ENCODE measurements around the gene IFITM1. TPM values are rescaled to one million over a fixed set of nuclear protein-coding genes. Genes with fewer than 3 reads are reported as not detected.
"Not testable (repeated sequence)": the region's sequence is repeated elsewhere in the genome, so short reads cannot be mapped to it uniquely, and the experiment has no call there.

The IFITM1 gene
- polyA plus RNA-seq, 1 donor from 2014 or later: 0.35 TPM

GRCh38 chr11:362642-363442, 49.0 kb downstream of the IFITM1 start:
- no peak overlapping the region for H3K9ac ChIP-seq (ENCODE audit: low read length)
- H3F3A ChIP-seq (ENCODE audit: insufficient read depth, low read length, poor library complexity, severe bottlenecking): no peaks in the 10 kb centered on the region
- no peak overlapping the region for H3K27ac ChIP-seq (ENCODE audit: low read length)
- H3K9me2 ChIP-seq (ENCODE audit: insufficient read depth, low read length): no peaks in the 10 kb centered on the region
- TF ChIP-seq TAF1 (IDR thresholded peaks at IDR 0.05; ENCODE audit: low read depth): no peak
- TF ChIP-seq, protein P1, sequence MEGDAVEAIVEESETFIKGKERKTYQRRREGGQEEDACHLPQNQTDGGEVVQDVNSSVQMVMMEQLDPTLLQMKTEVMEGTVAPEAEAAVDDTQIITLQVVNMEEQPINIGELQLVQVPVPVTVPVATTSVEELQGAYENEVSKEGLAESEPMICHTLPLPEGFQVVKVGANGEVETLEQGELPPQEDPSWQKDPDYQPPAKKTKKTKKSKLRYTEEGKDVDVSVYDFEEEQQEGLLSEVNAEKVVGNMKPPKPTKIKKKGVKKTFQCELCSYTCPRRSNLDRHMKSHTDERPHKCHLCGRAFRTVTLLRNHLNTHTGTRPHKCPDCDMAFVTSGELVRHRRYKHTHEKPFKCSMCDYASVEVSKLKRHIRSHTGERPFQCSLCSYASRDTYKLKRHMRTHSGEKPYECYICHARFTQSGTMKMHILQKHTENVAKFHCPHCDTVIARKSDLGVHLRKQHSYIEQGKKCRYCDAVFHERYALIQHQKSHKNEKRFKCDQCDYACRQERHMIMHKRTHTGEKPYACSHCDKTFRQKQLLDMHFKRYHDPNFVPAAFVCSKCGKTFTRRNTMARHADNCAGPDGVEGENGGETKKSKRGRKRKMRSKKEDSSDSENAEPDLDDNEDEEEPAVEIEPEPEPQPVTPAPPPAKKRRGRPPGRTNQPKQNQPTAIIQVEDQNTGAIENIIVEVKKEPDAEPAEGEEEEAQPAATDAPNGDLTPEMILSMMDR (IDR thresholded peaks at IDR 0.05; ENCODE audit: poor library complexity, severe bottlenecking): no peak
- TF ChIP-seq REST (IDR thresholded peaks at IDR 0.05; ENCODE audit: borderline replicate concordance): no peak
- TF ChIP-seq EZH2 (IDR thresholded peaks at IDR 0.05; ENCODE audit: borderline replicate concordance, insufficient read depth, low read length, poor library complexity, severe bottlenecking): no peak
- TF ChIP-seq MXI1 (conservative IDR thresholded peaks at IDR 0.05; ENCODE audit: poor library complexity, severe bottlenecking): no peak
- TF ChIP-seq RAD21 (conservative IDR thresholded peaks at IDR 0.05): no peak
- TF ChIP-seq EP300 (conservative IDR thresholded peaks at IDR 0.05; ENCODE audit: poor library complexity, severe bottlenecking): no peak
- TF ChIP-seq POLR2AphosphoS5 (IDR thresholded peaks at IDR 0.05): no peak
- no peak for TF ChIP-seq SMC3 (conservative IDR thresholded peaks at IDR 0.05; ENCODE audit: poor library complexity)
- no peaks in the 10 kb centered on the region for H3K36me3 ChIP-seq (ENCODE audit: insufficient read depth, low read length)
- no peaks in the 10 kb centered on the region for H3K79me2 ChIP-seq (replicated peaks; ENCODE audit: insufficient read depth, low read length)
- no peaks in the 10 kb centered on the region for H3K9me3 ChIP-seq (ENCODE audit: low read length)
- H3K4me2 ChIP-seq (ENCODE audit: low read length): no peak overlapping the region
- no peaks in the 10 kb centered on the region for H4K20me1 ChIP-seq (ENCODE audit: insufficient read depth)
- H3K27me3 ChIP-seq (ENCODE audit: insufficient read depth, low read depth, low read length): no peaks in the 10 kb centered on the region
- H2AFZ ChIP-seq (ENCODE audit: low read depth, low read length): no peak overlapping the region
- H3K4me3 ChIP-seq (ENCODE audit: low read length): no peak overlapping the region

- not testable (repeated sequence) for H3K27me3 ChIP-seq (ENCODE audit: insufficient read depth, low read depth, low read length); H4K20me1 ChIP-seq (ENCODE audit: insufficient read depth); H3K9ac ChIP-seq (ENCODE audit: low read length); H3F3A ChIP-seq (ENCODE audit: insufficient read depth, low read length, poor library complexity, severe bottlenecking); H3K79me2 ChIP-seq (replicated peaks; ENCODE audit: insufficient read depth, low read length); H2AFZ ChIP-seq (ENCODE audit: low read depth, low read length); H3K4me2 ChIP-seq (ENCODE audit: low read length); H3K27ac ChIP-seq (ENCODE audit: low read length); H3K9me3 ChIP-seq (ENCODE audit: low read length); H3K4me3 ChIP-seq (ENCODE audit: low read length); H3K9me2 ChIP-seq (ENCODE audit: insufficient read depth, low read length); H3K36me3 ChIP-seq (ENCODE audit: insufficient read depth, low read length)
Observed at GRCh38 chr11:363443-363805, 49.6 kb downstream of the IFITM1 start.

Measured in neural cell (in vitro differentiated cells).